Panc1 (cell line): ENCODE data around the gene NSL1. TPM values are rescaled to one million over a fixed set of nuclear protein-coding genes. Genes with fewer than 3 reads are reported as not detected.
A peak's percentile ranks its signal among the peaks of the same experiment; 100 is the strongest.

Source experiments
- ATAC-seq: fragments of 200-7000 bp; cut with Tn5 transposase; 2 replicates; pipeline ENCODE4 v1.9.1; 2020; ENCODE audit warnings: mild to moderate bottlenecking, moderate library complexity
- BruUV-seq: library from RNA; stranded (reverse); fragments of 400-500 nt; replicated peaks from 2 replicates; lab custom pipeline; 2021; lab: Mats Ljungman, UMichigan
- CTCF ChIA-PET: fragments of 300-600 bp; sonication (Branson Sonifier 250); formaldehyde crosslinking; loops from one replicate; lab custom pipeline; 2022; ENCODE audit warnings: antibody characterized with exemption; lab: Charles Lee
- POLR2A ChIA-PET: fragments of 300-600 bp; sonication (Branson Sonifier 250); formaldehyde crosslinking; loops from one replicate; lab custom pipeline; 2022; ENCODE audit warnings: antibody characterized with exemption; lab: Charles Lee
- DNase-seq: peaks from one replicate; pipeline ENCODE4 v3.0.0-alpha.2; 2010; ENCODE audit warnings: low read depth, low spot score
- H3K27ac ChIP-seq: 2 replicates; pipeline ENCODE4 v1.5.1; 2011; ENCODE audit warnings: mild to moderate bottlenecking, low read length, inconsistent platforms
- H3K27me3 ChIP-seq: fragments of 200-500 bp; sonication (Bioruptor generic); 2 replicates; pipeline ENCODE4 v1.6.0; 2014; ENCODE audit warnings: low read length, inconsistent platforms; ENCODE audit not compliant: control insufficient read depth, insufficient read depth
- H3K36me3 ChIP-seq: fragments of 200-500 bp; sonication (Bioruptor generic); 2 replicates; pipeline ENCODE4 v1.5.1; 2014; ENCODE audit warnings: inconsistent platforms, mild to moderate bottlenecking, low read length, moderate library complexity; ENCODE audit not compliant: control insufficient read depth, insufficient read depth
- H3K4me1 ChIP-seq: 2 replicates; pipeline ENCODE4 v1.5.1; 2011; ENCODE audit warnings: inconsistent platforms, mild to moderate bottlenecking, low read length, moderate library complexity; ENCODE audit not compliant: control insufficient read depth, insufficient read depth
- H3K4me3 ChIP-seq, 2 experiments: 2 replicates each; pipeline ENCODE4 v1.5.1; 2011 to 2012; ENCODE audit warnings: low read depth in 2 of 2, low read length in 2 of 2, mild to moderate bottlenecking in 2 of 2, inconsistent platforms in 1 of 2, moderate library complexity in 1 of 2
- H3K9me3 ChIP-seq: fragments of 200-500 bp; sonication (Bioruptor generic); 2 replicates; pipeline ENCODE4 v1.5.1; 2014; ENCODE audit warnings: low read depth, mild to moderate bottlenecking, inconsistent platforms, low read length, moderate library complexity; ENCODE audit not compliant: control insufficient read depth, insufficient read depth
- CTCF ChIP-seq: fragments of 450-650 bp; IDR thresholded peaks from 2 replicates; pipeline ENCODE4 v1.5.1; 2017; ENCODE audit warnings: mild to moderate bottlenecking
- POLR2AphosphoS5 ChIP-seq: IDR thresholded peaks from 2 replicates; pipeline ENCODE4 v1.6.1; 2012; ENCODE audit warnings: mild to moderate bottlenecking, low read depth, low read length, moderate library complexity
- SIN3A ChIP-seq: IDR thresholded peaks from 2 replicates; pipeline ENCODE4 v1.6.1; 2012; ENCODE audit warnings: low read depth, mild to moderate bottlenecking, low read length, moderate library complexity, borderline replicate concordance; ENCODE audit not compliant: insufficient read depth
- TCF7L2 ChIP-seq: IDR thresholded peaks from 2 replicates; pipeline ENCODE4 v1.6.1; 2011; ENCODE audit warnings: mild to moderate bottlenecking, low read depth, low read length, inconsistent platforms
- in situ Hi-C: cut with HindIII; loops from 2 replicates; pipeline ENCODE4 v1.10.0; 2016; ENCODE audit warnings: low sequenced_read_pairs, low pct_unique_long_range_greater_than_20kb
- intact Hi-C: fragments of 100-400 bp; cut with micrococcal nuclease; formaldehyde crosslinking; loops from one replicate; pipeline ENCODE4 v1.10.0; 2022; ENCODE audit not compliant: unreplicated experiment
- total RNA-seq: library from RNA; stranded (reverse); gene quantifications from one replicate; pipeline ENCODE4 v1.2.1, GENCODE V29; 2021; ENCODE audit not compliant: unreplicated experiment
- TF ChIP-seq, protein P1 (sequence below), 2 experiments: IDR thresholded peaks; 2 replicates each; pipeline ENCODE4 v1.6.1; 2011 to 2012; ENCODE audit warnings: low read depth in 2 of 2, control low read depth in 1 of 2, low read length in 1 of 2, mild to moderate bottlenecking in 1 of 2, moderate library complexity in 1 of 2; ENCODE audit not compliant: insufficient read depth in 1 of 2

The NSL1 gene
- total RNA-seq, 1 experiment from 2014 or later: 21.8 TPM

DNA sequence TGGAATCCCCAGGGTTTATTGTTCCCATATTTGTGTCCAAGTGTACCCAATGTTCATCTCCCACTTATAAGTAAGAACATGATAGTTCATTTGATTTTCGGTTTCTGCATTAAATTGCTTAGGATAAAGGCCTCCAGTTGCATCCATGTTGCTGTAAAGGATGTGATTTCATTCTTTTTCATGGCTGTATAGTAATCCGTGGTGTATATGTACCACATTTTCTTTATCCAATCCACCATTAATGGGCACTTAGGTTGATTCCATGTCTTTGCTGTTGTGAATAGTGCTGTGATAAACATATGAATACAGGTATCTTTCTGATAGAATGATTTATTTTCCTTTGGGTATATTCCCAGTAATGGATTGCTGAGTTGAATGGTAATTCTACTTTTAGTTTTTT is 71.9 kb downstream of the NSL1 start:
- ATAC-seq: no peak
- Histone ChIP-seq H3K4me1 (peaks cover 14% of the 10 kb centered on the region), H3K4me3 (no peak overlapping the region), H3K9me3 (no peaks in the 10 kb centered on the region), H3K36me3 (no peaks in the 10 kb centered on the region), H3K27ac (no peak overlapping the region), H3K27me3 (peaks cover 3% of the 10 kb centered on the region)
- intact Hi-C loops (loop anchor here (10.0 kb wide), 1 partner anchor 55 kb away; no protein-coding TSS in a partner anchor), in situ Hi-C loops (no loop called here)
- POLR2A ChIA-PET: no interaction called here
- DNase-seq: no peak
- CTCF ChIA-PET: no interaction called here
- BruUV-seq: no TSS peak
- TF ChIP-seq TCF7L2 (no peak), SIN3A (no peak), CTCF (no peak), POLR2AphosphoS5 (no peak)
- TF ChIP-seq, protein P1, sequence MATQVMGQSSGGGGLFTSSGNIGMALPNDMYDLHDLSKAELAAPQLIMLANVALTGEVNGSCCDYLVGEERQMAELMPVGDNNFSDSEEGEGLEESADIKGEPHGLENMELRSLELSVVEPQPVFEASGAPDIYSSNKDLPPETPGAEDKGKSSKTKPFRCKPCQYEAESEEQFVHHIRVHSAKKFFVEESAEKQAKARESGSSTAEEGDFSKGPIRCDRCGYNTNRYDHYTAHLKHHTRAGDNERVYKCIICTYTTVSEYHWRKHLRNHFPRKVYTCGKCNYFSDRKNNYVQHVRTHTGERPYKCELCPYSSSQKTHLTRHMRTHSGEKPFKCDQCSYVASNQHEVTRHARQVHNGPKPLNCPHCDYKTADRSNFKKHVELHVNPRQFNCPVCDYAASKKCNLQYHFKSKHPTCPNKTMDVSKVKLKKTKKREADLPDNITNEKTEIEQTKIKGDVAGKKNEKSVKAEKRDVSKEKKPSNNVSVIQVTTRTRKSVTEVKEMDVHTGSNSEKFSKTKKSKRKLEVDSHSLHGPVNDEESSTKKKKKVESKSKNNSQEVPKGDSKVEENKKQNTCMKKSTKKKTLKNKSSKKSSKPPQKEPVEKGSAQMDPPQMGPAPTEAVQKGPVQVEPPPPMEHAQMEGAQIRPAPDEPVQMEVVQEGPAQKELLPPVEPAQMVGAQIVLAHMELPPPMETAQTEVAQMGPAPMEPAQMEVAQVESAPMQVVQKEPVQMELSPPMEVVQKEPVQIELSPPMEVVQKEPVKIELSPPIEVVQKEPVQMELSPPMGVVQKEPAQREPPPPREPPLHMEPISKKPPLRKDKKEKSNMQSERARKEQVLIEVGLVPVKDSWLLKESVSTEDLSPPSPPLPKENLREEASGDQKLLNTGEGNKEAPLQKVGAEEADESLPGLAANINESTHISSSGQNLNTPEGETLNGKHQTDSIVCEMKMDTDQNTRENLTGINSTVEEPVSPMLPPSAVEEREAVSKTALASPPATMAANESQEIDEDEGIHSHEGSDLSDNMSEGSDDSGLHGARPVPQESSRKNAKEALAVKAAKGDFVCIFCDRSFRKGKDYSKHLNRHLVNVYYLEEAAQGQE (IDR thresholded peaks at IDR 0.05; ENCODE audit: insufficient read depth in 1 of 2, low read depth in 2 of 2, low read length in 1 of 2): no peak

DNA sequence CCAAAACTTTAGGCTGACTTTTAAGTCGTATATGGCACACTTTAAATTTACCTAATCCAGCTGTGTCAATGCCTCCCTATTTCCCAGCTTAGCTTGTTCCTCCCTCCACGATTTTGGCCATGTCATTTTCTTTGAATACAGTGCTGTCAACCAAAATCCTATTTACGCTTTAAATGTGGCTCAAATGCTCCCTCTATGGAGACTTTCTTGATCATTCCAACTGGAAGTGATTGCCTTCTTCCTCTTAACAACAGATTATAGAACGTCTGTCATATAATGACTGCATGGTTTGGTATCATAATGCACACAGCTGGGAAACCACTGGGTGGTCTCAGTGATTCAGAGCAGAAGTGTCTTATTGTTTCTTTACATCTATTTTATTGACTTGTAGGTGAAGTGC is 73.1 kb downstream of the NSL1 start:
- no peak for DNase-seq

More for the DNA sequence above, 73.1 kb downstream of the NSL1 start:
- in situ Hi-C loops (no loop called here), intact Hi-C loops (loop anchor here (10.0 kb wide), 1 partner anchor 54 kb away; no protein-coding TSS in a partner anchor)
- POLR2A ChIA-PET: no interaction called here
- Histone ChIP-seq H3K4me3 (no peak overlapping the region), H3K9me3 (no peaks in the 10 kb centered on the region), H3K27ac (no peak overlapping the region), H3K4me1 (peaks cover 14% of the 10 kb centered on the region), H3K27me3 (peaks cover 3% of the 10 kb centered on the region), H3K36me3 (no peaks in the 10 kb centered on the region)
- CTCF ChIA-PET: no interaction called here
- ATAC-seq: no peak
- peak; percentile 44 for TF ChIP-seq CTCF
- no peak for TF ChIP-seq TCF7L2
- BruUV-seq: no TSS peak
